SK-N-SH (cell line): ENCODE data around the gene TRPV6. TPM values are rescaled to one million over a fixed set of nuclear protein-coding genes. Genes with fewer than 3 reads are reported as not detected.

Experiments
- CTCF ChIA-PET: fragments of 300-600, 350-600 bp; formaldehyde crosslinking; extraction: SDS; loops from one replicate; lab custom pipeline; 2021; lab: Yijun Ruan, JAX
- POLR2A ChIA-PET: fragments of 350-600 bp; sonication (Branson Sonifier 250); formaldehyde crosslinking; extraction: SDS; loops from one replicate; lab custom pipeline; 2020; ENCODE audit warnings: antibody characterized with exemption, inconsistent platforms; lab: Yijun Ruan, JAX
- DNase-seq: peaks from one replicate; pipeline ENCODE4 v3.0.0; 2012
- H2AFZ ChIP-seq: fragments of 200-600 bp; sonication (generic); 2 replicates; pipeline ENCODE4 v1.8.1; 2016; ENCODE audit warnings: antibody characterized with exemption, mild to moderate bottlenecking, low read depth
- H3F3A ChIP-seq: fragments of 200-600 bp; sonication (generic); replicated peaks from 2 replicates; pipeline ENCODE3; 2016; ENCODE audit warnings: antibody characterized with exemption, mild to moderate bottlenecking; ENCODE audit not compliant: insufficient read depth
- H3K27ac ChIP-seq, 2 experiments: fragments of 200-500 bp in 1 of 2; fragments of 200-600 bp in 1 of 2; sonication (Bioruptor generic) in 1 of 2; sonication (generic), shearing (Covaris generic) in 1 of 2; 2 replicates each; pipeline versions ENCODE4 v1.5.1 to v1.6.1; 2014 to 2016; ENCODE audit warnings: low read depth in 2 of 2, inconsistent platforms in 1 of 2, low read length in 1 of 2, mild to moderate bottlenecking in 1 of 2, mixed read lengths in 1 of 2
- H3K27me3 ChIP-seq: fragments of 200-600 bp; sonication (generic), shearing (Covaris generic); 2 replicates; pipeline ENCODE4 v1.6.1; 2016; ENCODE audit warnings: mixed run types; ENCODE audit not compliant: insufficient read depth
- H3K36me3 ChIP-seq, 2 experiments: fragments of 200-500 bp in 1 of 2; fragments of 200-600 bp in 1 of 2; sonication (Bioruptor generic) in 1 of 2; sonication (generic) in 1 of 2; replicated peaks in 1 of 2; 2 replicates each; pipeline versions ENCODE3 to v1.5.1; 2014 to 2016; ENCODE audit warnings: low read length in 1 of 2, mild to moderate bottlenecking in 1 of 2; ENCODE audit not compliant: insufficient read depth in 2 of 2, control insufficient read depth in 1 of 2
- H3K4me1 ChIP-seq, 2 experiments: fragments of 200-500 bp in 1 of 2; fragments of 200-600 bp in 1 of 2; sonication (Bioruptor generic) in 1 of 2; sonication (generic), shearing (Covaris generic) in 1 of 2; 2 replicates each; pipeline versions ENCODE4 v1.5.1 to v1.6.1; 2014 to 2016; ENCODE audit warnings: low read depth in 1 of 2, low read length in 1 of 2, mixed run types in 1 of 2; ENCODE audit not compliant: insufficient read depth in 2 of 2, control insufficient read depth in 1 of 2
- H3K4me2 ChIP-seq: fragments of 200-600 bp; sonication (generic), shearing (Covaris generic); 2 replicates; pipeline ENCODE4 v1.6.1; 2017; ENCODE audit warnings: mixed run types
- H3K4me3 ChIP-seq, 2 experiments: fragments of 200-500 bp in 1 of 2; fragments of 200-600 bp in 1 of 2; sonication (Bioruptor generic) in 1 of 2; sonication (generic), shearing (Covaris generic) in 1 of 2; 2 replicates each; pipeline versions ENCODE4 v1.5.1 to v1.8.1; 2014 to 2016; ENCODE audit warnings: low read depth in 2 of 2, inconsistent platforms in 1 of 2, low read length in 1 of 2, mild to moderate bottlenecking in 1 of 2, mixed read lengths in 1 of 2, moderate library complexity in 1 of 2
- H3K79me2 ChIP-seq: fragments of 200-600 bp; sonication (generic); 2 replicates; pipeline ENCODE4 v1.8.1; 2017; ENCODE audit warnings: mild to moderate bottlenecking; ENCODE audit not compliant: insufficient read depth
- H3K9ac ChIP-seq: fragments of 200-600 bp; sonication (generic); 2 replicates; pipeline ENCODE4 v1.6.1; 2017; ENCODE audit warnings: mixed run types
- H3K9me2 ChIP-seq: fragments of 200-600 bp; sonication (generic); 2 replicates; pipeline ENCODE4 v1.6.1; 2017; ENCODE audit warnings: mixed run types
- H3K9me3 ChIP-seq: fragments of 200-600 bp; sonication (generic); 2 replicates; pipeline ENCODE4 v1.6.1; 2017; ENCODE audit warnings: mixed run types, mild to moderate bottlenecking, moderate library complexity
- H4K20me1 ChIP-seq: fragments of 200-600 bp; sonication (generic); 2 replicates; pipeline ENCODE4 v1.6.1; 2017; ENCODE audit warnings: mild to moderate bottlenecking, mixed run types; ENCODE audit not compliant: insufficient read depth
- EZH2phosphoT487 ChIP-seq: fragments of 200-600 bp; sonication (generic); IDR thresholded peaks from 2 replicates; pipeline ENCODE4 v1.6.1; 2017; ENCODE audit warnings: low read depth, mixed run types, mild to moderate bottlenecking, antibody characterized with exemption, moderate library complexity, borderline replicate concordance
- FOSL2 ChIP-seq: IDR thresholded peaks from 2 replicates; pipeline ENCODE4 v1.4.0; 2012; ENCODE audit warnings: low read depth, mild to moderate bottlenecking, moderate library complexity, borderline replicate concordance
- FOXM1 ChIP-seq: IDR thresholded peaks from 2 replicates; pipeline ENCODE4 v1.4.0; 2012; ENCODE audit warnings: low read depth, mild to moderate bottlenecking
- GATA2 ChIP-seq: sonication (generic); formaldehyde crosslinking; IDR thresholded peaks from 2 replicates; pipeline ENCODE4 v1.5.0; 2020; ENCODE audit warnings: mild to moderate bottlenecking, missing genetic modification reagents
- MEF2A ChIP-seq: IDR thresholded peaks from 2 replicates; pipeline ENCODE4 v1.4.0; 2012; ENCODE audit warnings: low read depth, borderline replicate concordance
- MXI1 ChIP-seq: IDR thresholded peaks from 2 replicates; pipeline ENCODE4 v1.6.1; 2012; ENCODE audit warnings: mild to moderate bottlenecking, low read depth, low read length, improper control_type of control experiment
- NRF1 ChIP-seq: IDR thresholded peaks from 2 replicates; pipeline ENCODE4 v1.6.1; 2012; ENCODE audit warnings: low read depth, mild to moderate bottlenecking, low read length
- POLR2AphosphoS5 ChIP-seq: IDR thresholded peaks from 2 replicates; pipeline ENCODE4 v1.6.1; 2012; ENCODE audit warnings: low read depth, low read length
- RAD21 ChIP-seq: IDR thresholded peaks from 2 replicates; pipeline ENCODE4 v1.6.1; 2012; ENCODE audit warnings: mild to moderate bottlenecking, low read length
- RXRA ChIP-seq: IDR thresholded peaks from 2 replicates; pipeline ENCODE4 v1.4.0; 2012; ENCODE audit warnings: low read depth, mild to moderate bottlenecking, borderline replicate concordance
- SMC3 ChIP-seq: IDR thresholded peaks from 2 replicates; pipeline ENCODE4 v1.6.1; 2012; ENCODE audit warnings: low read depth, low read length, improper control_type of control experiment
- TCF12 ChIP-seq: IDR thresholded peaks from 2 replicates; pipeline ENCODE4 v1.4.0; 2012
- WGBS: methylation state at CpG from one replicate; pipeline ENCODE4 v1.1.6; 2017; ENCODE audit warnings: low lambda C conversion rate; 5-methylcytosine and 5-hydroxymethylcytosine counted together
- polyA plus RNA-seq, 3 experiments: library from polyadenylated mRNA; depleted of rRNA; stranded (reverse); fragments of >200 nt; gene quantifications; 2 replicates each; pipeline ENCODE4 v1.2.3, GENCODE V29; 2012
- TF ChIP-seq, protein P1 (sequence below): IDR thresholded peaks from 2 replicates; pipeline ENCODE4 v1.6.1; 2012; ENCODE audit warnings: mild to moderate bottlenecking, low read depth, low read length, moderate library complexity
- TF ChIP-seq, protein P2 (sequence below): fragments of 200-600 bp; sonication (generic); IDR thresholded peaks from 2 replicates; pipeline ENCODE4 v1.6.1; 2017; ENCODE audit warnings: antibody characterized with exemption, mild to moderate bottlenecking, moderate library complexity
- TF ChIP-seq, protein P3 (sequence below): IDR thresholded peaks from 2 replicates; pipeline ENCODE4; 2012

Gene TRPV6
- polyA plus RNA-seq, 1 of the 3 experiments (the other 2 are of a cell fraction), result not detected

DNA sequence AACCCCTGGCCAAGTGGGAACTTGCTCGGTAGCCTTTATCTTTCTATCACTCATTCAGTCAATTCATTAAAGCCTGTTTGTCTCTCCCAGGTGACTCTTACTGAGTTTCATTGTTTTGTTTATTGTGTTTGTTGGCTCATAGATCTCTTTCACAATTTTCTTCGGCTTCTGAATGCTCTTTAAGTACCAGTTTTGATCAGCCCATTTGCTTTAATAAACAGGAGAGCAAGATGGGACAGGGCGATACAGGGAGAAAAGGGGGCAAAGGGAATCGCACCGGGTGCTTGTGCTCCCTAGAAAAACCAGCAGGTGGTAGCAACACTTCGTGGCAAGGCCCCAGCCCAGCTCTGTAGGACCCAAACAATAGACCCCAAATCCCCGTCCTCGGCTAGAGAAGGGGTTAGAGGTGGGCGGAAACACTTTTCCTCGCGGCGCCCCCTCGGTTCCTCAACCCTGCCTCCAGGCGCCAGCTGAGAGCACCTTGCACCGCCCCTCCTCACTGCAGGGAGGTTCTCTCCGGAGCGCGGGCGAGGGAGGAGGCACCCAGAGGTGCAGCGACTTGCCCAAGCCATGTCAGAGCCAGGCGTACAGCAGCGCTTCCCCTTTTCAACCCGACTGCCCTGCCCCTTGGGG, 31.7 kb downstream of the TRPV6 start:
- Histone ChIP-seq H3K27ac (no peak overlapping the region; a peak in 1 of 4 replicates), H2AFZ (peak overlapping the region; percentile 98), H3K27me3 (peaks cover 42% of the 10 kb centered on the region; the same call in 1 of the 2 replicates), H4K20me1 (no peaks in the 10 kb centered on the region), H3K9me3 (no peaks in the 10 kb centered on the region), H3K4me1 (peaks cover 0 to 14% of the 10 kb centered on the region in 2 experiments; a peak in 1 of 4 replicates), H3F3A (no peaks in the 10 kb centered on the region), H3K9ac (peak overlapping the region; percentile 60; the same call in 1 of the 2 replicates), H3K4me2 (peak overlapping the region; percentile 94), H3K79me2 (no peaks in the 10 kb centered on the region), H3K9me2 (no peaks in the 10 kb centered on the region), H3K4me3 (peak overlapping the region; percentile 61 to 89), H3K36me3 (no peaks in the 10 kb centered on the region)
- no peak for TF ChIP-seq MEF2A
- no peak for TF ChIP-seq POLR2AphosphoS5
- 0 out of 2 replicates have a peak, but pooled peaks have one; percentile 12 for TF ChIP-seq GATA2 (CRISPR knock-in tag)
- no peak for TF ChIP-seq MXI1
- no peak for TF ChIP-seq EZH2phosphoT487
- peak; percentile 69 for TF ChIP-seq SMC3
- no peak for TF ChIP-seq TCF12
- TF ChIP-seq RXRA, result no peak
- TF ChIP-seq, protein P1, sequence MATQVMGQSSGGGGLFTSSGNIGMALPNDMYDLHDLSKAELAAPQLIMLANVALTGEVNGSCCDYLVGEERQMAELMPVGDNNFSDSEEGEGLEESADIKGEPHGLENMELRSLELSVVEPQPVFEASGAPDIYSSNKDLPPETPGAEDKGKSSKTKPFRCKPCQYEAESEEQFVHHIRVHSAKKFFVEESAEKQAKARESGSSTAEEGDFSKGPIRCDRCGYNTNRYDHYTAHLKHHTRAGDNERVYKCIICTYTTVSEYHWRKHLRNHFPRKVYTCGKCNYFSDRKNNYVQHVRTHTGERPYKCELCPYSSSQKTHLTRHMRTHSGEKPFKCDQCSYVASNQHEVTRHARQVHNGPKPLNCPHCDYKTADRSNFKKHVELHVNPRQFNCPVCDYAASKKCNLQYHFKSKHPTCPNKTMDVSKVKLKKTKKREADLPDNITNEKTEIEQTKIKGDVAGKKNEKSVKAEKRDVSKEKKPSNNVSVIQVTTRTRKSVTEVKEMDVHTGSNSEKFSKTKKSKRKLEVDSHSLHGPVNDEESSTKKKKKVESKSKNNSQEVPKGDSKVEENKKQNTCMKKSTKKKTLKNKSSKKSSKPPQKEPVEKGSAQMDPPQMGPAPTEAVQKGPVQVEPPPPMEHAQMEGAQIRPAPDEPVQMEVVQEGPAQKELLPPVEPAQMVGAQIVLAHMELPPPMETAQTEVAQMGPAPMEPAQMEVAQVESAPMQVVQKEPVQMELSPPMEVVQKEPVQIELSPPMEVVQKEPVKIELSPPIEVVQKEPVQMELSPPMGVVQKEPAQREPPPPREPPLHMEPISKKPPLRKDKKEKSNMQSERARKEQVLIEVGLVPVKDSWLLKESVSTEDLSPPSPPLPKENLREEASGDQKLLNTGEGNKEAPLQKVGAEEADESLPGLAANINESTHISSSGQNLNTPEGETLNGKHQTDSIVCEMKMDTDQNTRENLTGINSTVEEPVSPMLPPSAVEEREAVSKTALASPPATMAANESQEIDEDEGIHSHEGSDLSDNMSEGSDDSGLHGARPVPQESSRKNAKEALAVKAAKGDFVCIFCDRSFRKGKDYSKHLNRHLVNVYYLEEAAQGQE, result no peak
- TF ChIP-seq NRF1, result 0 out of 2 replicates have a peak, but pooled peaks have one; percentile 3
- TF ChIP-seq RAD21, result peak; percentile 81
- no peak for TF ChIP-seq FOSL2
- no peak for TF ChIP-seq FOXM1
- TF ChIP-seq, protein P2, sequence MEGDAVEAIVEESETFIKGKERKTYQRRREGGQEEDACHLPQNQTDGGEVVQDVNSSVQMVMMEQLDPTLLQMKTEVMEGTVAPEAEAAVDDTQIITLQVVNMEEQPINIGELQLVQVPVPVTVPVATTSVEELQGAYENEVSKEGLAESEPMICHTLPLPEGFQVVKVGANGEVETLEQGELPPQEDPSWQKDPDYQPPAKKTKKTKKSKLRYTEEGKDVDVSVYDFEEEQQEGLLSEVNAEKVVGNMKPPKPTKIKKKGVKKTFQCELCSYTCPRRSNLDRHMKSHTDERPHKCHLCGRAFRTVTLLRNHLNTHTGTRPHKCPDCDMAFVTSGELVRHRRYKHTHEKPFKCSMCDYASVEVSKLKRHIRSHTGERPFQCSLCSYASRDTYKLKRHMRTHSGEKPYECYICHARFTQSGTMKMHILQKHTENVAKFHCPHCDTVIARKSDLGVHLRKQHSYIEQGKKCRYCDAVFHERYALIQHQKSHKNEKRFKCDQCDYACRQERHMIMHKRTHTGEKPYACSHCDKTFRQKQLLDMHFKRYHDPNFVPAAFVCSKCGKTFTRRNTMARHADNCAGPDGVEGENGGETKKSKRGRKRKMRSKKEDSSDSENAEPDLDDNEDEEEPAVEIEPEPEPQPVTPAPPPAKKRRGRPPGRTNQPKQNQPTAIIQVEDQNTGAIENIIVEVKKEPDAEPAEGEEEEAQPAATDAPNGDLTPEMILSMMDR, result peak; percentile 96
- TF ChIP-seq, protein P3, sequence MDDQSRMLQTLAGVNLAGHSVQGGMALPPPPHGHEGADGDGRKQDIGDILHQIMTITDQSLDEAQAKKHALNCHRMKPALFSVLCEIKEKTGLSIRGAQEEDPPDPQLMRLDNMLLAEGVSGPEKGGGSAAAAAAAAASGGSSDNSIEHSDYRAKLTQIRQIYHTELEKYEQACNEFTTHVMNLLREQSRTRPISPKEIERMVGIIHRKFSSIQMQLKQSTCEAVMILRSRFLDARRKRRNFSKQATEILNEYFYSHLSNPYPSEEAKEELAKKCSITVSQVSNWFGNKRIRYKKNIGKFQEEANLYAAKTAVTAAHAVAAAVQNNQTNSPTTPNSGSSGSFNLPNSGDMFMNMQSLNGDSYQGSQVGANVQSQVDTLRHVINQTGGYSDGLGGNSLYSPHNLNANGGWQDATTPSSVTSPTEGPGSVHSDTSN, result no peak
- ChIA-PET POLR2A (interaction anchor here (1.7 kb wide), 1 partner anchor 19 kb away, joined by 3 read pairs; no protein-coding TSS in a partner anchor), CTCF (interaction anchor here (0.6 to 7.8 kb wide), 25 partner anchors 11 to 520 kb away, joined by 3 to 154 read pairs (median 4); partner anchors contain the start of gene TRPV5)
- DNase-seq, result peak; percentile 92
- WGBS, result under 1% methylated on average over 18 of the region's 23 CpGs
